Measurements from ENCODE around the gene ACSL1.

The ACSL1 gene, protein sequence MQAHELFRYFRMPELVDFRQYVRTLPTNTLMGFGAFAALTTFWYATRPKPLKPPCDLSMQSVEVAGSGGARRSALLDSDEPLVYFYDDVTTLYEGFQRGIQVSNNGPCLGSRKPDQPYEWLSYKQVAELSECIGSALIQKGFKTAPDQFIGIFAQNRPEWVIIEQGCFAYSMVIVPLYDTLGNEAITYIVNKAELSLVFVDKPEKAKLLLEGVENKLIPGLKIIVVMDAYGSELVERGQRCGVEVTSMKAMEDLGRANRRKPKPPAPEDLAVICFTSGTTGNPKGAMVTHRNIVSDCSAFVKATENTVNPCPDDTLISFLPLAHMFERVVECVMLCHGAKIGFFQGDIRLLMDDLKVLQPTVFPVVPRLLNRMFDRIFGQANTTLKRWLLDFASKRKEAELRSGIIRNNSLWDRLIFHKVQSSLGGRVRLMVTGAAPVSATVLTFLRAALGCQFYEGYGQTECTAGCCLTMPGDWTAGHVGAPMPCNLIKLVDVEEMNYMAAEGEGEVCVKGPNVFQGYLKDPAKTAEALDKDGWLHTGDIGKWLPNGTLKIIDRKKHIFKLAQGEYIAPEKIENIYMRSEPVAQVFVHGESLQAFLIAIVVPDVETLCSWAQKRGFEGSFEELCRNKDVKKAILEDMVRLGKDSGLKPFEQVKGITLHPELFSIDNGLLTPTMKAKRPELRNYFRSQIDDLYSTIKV

GRCh38 chr4:184825896-184826690 is at the start of gene ACSL1:
Gene ACSL1, minus strand, starts transcription at chr4:184825968. Its CDS starts 22,454 bp downstream, at chr4:184803514.
- peak; percentile 82 for DNase-seq

- no peak for DNase-seq
Observed at GRCh38 chr4:184873054-184873453, 47.3 kb upstream of the ACSL1 start.

- DNase-seq: no peak
Observed at GRCh38 chr4:184870718-184871117, 45.0 kb upstream of the ACSL1 start.

GRCh38 chr4:184868623-184869022 is 42.9 kb upstream of the ACSL1 start:
- no peak for DNase-seq

DNA sequence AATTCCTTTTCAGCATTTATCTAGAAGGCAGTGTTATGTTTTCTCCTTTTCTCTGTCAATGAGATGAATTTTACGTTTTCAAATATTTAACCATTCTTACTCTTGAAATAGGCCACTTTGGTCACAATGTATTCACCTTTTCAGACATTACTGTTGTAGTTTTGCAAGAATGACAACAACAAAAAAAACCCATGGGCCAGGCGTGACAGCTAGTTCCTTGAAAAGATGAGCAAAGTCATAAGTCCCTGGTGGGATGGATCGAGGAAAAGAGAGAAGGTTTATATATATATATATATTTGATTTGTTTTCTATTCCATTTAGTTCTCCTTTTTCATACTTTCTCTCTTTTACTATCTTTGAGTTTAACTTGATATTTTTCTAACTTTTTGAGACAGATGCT is 38.1 kb upstream of the ACSL1 start:
- no peak for DNase-seq

DNA sequence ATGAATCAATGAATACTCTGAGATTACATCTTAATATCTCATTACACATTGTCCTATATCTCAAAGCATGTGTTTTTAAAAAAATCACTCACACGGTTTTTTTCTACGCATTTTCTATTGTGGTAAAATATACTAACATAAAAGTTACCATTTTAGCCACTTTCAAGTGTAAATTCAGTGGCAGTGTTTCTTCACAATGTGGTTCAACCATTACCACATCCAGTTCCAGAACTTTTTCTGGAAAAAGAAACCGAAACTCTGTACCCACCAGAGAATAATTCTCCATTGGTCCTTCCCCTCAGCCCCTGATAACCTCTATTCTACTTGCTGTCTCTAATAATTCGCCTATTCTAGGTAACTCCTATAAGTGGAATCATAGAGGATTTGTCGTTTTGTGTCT is 35.3 kb upstream of the ACSL1 start:
- DNase-seq: peak; percentile 38

- no peak for DNase-seq
Observed at GRCh38 chr4:184860018-184860779, 34.4 kb upstream of the ACSL1 start.

DNA sequence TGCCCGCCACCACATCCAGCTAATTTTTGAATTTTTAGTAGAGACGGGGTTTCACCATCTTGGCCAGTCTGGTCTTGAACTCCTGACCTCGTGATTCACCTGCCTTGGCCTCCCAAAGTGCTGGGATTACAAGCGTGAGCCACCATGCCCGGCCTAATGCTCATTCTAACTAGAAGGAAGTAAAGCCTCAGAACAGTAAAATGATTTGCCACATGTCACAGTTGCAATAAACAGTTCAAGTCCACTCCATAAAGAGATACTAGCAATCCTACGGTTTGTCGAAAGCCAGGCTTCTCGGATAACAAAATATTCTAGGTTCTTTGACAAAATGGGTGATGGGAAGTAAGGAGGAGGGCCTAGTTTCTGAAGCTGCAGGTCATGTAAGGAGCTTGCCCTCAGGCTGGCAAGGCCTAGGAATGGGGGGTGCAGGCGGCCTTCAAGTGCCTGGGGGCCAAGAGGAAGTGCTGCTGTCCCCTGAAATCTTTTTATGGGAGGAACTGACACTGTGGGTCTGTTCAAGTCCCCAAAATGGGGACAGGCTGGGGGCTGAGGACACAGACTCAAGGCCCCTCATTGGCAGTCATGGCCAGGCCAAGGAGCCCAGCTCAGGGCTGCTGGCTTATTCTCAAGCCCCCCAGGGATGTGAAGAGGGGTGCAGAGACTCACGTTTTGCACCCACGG is 31.8 kb upstream of the ACSL1 start:
- DNase-seq: no peak

DNA sequence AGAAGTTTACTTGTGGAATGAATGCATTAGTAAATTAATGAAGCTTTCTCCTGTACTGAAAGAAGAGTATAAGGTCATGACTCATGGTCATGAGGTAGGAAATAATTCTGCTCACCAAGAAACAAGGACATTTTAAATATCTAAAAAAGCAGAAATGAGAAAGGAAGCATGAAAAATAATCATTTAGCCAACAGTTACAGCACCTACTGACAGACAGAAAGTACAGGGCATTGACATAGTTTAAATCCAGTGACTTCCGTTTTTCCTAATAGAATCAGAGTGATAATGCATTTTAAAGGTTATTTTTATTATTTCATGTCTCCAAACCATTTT is 30.5 kb upstream of the ACSL1 start:
- peak; percentile 72 for DNase-seq

DNA sequence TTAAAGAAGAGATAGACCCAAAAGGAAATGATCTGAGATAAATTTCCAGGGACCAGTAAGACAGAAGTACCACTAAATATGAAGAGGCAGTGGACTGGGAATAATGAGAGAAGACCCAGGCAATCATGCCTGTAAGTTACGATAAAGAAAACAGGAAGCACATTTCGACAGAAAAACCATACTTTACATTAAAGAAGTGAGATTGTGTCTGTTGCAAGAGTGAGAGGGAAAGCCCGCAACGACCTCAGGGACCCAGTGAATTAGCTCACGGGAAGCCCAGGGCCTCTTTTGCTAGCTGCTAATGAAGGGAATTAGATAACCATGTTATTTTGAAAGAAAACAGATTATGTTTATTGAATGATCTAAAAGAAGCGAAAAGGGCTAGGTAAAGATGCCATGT is 28.9 kb upstream of the ACSL1 start:
- DNase-seq: peak; percentile 98

- no peak for DNase-seq
Observed at GRCh38 chr4:184853436-184853835, 27.7 kb upstream of the ACSL1 start.

DNA sequence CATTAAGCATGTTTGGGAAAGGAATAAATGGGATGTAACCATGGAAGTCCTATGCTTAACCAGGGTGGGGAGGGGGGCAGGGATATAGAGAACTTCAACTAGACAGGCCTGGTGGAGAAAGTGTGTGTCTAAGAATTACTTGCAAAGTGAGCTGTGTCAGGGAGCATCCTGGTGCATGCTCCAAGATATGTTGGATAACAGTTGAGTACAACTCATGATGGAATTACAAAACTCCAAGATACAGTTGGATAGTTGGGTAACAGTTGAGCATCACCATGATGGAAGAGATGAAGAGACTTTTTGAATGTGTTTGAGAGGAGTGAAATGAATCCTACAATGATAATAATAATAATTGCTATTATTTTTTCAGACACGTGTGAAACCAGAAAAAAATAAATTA is 26.1 kb upstream of the ACSL1 start:
- DNase-seq: no peak

DNA sequence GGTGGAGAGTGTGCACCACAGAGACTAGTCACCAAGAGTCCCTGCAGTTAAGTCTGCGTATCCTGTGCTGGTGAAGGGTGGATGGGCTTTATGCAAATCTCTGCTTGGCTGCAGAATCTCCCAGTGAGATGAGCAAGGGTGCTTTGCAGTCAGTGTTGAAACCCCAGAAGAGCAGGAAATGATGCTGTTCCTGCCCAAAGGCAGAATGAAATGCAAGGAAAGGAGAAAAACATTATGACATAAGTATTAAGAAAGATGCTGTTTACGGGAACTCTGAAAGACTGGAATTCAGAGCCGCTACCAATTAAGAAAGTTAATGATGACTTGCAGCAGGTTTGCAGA is 25.4 kb upstream of the ACSL1 start:
- DNase-seq: no peak

- no peak for DNase-seq
Observed at GRCh38 chr4:184850431-184851199, 24.8 kb upstream of the ACSL1 start.

- DNase-seq: no peak
Observed at GRCh38 chr4:184850018-184850417, 24.2 kb upstream of the ACSL1 start.

DNA sequence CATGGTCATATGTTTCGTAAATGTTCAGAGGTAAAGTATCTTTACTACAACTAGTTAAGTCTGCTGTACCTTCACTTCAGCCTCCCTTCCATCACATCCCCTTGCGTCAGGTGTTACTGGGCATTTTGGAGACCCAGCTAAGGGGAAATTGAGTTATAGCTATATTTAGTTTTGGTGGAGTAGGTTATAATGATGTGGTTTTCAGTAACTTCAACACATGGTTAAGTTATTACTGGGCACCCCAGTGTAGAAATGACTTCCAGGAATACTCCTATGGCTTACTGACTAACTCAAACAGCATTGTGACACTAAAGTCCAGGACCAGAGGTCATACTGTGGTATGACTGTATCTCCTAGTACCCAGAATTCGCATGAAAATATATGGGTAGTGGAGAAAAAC is 23.4 kb upstream of the ACSL1 start:
- no peak for DNase-seq

DNA sequence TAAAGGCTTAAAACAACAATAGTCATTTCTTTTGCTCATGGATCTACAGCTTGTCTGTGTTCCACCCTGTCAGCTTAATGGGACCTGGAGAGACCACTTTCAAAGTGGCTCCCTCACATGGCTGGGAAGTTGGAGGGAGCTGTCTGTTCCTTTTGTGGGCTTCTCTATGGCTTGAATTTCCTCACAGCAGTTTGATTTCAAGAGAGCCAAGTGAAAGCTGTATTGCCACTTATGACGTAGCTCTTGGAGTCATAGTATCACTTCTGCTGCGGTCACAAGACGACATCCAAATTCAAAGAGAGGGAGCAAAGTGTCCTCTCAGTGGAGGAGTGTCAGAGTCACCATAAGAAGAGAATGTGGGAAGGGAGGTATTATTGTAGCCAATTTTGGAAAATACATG is 22.7 kb upstream of the ACSL1 start:
- peak; percentile 21 for DNase-seq

DNA sequence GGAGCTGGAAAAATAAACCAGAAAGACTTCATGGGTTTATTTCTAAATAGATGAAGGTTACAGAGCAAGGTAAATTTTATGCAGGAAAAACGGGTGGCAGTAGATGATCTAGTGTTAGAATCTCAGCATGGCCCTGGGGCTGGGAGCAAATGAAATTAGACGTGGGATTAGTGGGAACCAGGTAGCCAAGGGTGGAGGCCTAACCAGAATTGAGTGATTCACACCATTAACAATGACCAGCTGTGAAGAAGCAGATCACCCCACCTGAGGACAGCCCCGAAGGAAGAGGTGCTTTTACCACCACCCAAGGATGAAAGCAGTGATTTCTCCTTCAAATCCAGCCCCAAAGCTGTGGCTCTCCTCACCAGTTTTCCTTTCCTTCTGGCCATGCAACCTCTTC is 20.8 kb upstream of the ACSL1 start:
- DNase-seq: no peak

- DNase-seq: no peak
Observed at GRCh38 chr4:184845367-184846021, 19.7 kb upstream of the ACSL1 start.

DNA sequence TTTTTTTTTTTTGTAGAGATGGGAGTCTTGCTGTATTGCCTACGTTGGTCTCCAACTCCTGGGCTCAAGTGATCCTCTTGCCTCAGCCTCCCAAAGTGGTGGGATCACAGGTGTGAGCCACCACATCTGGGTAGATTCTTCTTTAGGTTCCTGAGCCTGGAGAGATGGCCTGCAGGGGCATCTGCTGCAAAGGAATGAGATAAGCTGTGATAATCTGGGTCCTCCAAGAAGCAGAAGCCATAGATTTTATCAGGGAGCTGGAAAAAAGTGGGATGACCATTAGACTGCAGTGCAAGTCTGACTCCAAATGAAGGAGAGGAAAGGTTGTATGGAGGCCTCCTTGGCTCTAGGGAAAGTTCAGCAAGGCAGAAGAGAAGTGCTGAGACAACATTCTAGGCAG is 19.0 kb upstream of the ACSL1 start:
- no peak for DNase-seq

DNA sequence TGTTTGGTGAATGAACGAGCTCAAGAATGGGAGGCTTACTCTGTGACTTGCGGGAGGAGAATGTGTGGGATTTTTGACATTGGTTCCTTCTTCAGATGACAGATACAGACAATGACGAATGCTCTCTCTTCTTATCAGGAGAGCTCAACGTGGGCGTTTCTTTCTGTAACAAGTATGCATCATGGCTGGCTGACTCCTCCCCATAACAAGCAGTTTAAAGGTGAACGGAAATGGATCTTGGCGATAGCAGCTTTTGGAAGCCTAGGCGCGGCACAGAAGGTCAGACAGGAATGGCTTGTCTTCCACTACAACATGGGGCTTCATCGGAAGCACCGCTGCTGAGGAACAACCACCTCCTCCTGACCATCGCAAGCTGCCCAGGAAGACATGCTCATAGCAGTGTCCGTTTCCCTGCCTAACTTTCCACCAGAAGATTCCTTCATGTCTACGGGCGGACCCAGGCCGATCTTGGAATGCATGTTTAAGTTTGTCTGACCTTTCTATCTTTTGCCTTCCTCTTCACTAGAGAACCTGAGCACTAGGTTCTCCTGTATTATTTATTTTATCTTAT is 18.3 kb upstream of the ACSL1 start:
- peak; percentile 93 for DNase-seq
